HG02678 (cell line): ENCODE measurements around the gene AMIGO2.
"Not testable (repeated sequence)": the region's sequence is repeated elsewhere in the genome, so short reads cannot be mapped to it uniquely, and the experiment has no call there.

ENCODE experiments used
- ATAC-seq: cut with Tn5 transposase; IDR thresholded peaks from one replicate; pipeline ENCODE4 v1.9.1; 2021; ENCODE audit warnings: mild to moderate bottlenecking, moderate library complexity; ENCODE audit not compliant: unreplicated experiment

The AMIGO2 gene

DNA sequence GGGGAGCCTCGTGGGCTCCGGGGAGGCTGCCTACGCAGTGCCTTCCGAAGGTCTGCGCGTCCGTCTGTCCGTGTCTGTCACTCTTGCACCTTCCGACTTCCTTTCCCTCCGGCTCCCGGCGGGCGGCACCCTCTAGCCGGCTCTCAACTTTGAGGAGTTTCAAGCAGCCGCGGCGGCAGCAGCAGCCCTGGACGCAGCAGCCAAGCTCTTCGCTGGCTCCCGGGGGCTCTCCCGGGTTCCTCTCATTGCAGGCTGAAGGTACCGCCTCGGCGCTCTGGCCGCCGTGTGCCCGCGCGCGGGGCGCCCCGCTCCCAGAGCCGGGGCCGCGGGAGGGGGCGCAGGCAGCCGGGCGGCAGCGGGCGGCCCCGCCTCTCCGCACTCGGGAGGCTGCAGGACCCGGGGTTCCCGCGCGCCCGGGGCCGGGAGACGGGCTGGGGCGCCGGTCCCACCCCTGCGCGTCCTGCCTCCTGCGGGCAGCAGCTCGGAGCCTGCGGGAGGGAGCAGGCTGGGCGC is at the start of gene AMIGO2, which contains the start of gene PCED1B:
Gene AMIGO2 (minus strand): TSS at position 492 of the 513 bp plus-strand sequence. CDS start 957 bp downstream, outside the sequence.
Gene PCED1B (plus strand): TSS at position 154 of the 513 bp plus-strand sequence. CDS start 155,443 bp downstream, outside the sequence.
- ATAC-seq, result peak; percentile 71

DNA sequence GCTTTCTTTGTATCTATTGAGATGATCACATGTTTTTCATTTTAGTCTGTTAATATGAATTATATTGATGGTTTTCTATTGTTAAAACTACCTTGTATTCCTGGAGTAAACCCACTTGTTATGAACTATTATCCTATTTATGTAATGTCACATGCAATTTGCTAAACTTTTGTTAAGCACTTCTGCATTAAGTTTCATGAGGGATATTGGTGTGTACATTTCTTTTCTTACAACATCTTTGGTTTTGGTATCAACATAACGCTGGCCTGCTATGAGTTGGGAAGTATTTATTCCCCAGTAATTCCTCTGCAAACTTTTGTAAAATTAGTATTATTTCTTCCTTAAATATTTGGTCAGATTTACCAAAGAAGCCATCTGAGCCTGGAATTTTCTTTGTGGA is 46.5 kb upstream of the AMIGO2 start:
- ATAC-seq, result no peak

GRCh38 chr12:47124451-47124850 is 44.7 kb upstream of the AMIGO2 start:
- ATAC-seq, result no peak

DNA sequence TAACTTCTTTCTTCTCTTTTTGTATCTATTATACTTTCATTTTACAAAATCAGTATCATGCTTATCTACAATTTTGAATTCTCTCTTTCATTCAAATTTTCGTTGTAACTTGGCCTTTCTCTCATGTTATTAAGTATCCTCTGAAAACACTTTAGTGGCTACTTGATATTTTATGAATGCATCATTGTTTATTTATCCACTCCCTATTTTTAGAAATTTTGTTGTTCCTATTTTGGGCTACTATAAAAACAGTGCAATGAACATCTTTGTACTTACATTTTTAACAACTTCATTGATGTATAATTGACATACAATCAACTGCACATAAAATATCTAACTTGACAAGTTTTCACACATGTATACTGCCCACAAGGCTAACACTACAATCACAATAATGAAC is 44.0 kb upstream of the AMIGO2 start:
- ATAC-seq, result no peak

- no peak for ATAC-seq
Measured at GRCh38 chr12:47122602-47123001, 42.8 kb upstream of the AMIGO2 start.

GRCh38 chr12:47121146-47121545 is 41.4 kb upstream of the AMIGO2 start:
- ATAC-seq, result no peak

DNA sequence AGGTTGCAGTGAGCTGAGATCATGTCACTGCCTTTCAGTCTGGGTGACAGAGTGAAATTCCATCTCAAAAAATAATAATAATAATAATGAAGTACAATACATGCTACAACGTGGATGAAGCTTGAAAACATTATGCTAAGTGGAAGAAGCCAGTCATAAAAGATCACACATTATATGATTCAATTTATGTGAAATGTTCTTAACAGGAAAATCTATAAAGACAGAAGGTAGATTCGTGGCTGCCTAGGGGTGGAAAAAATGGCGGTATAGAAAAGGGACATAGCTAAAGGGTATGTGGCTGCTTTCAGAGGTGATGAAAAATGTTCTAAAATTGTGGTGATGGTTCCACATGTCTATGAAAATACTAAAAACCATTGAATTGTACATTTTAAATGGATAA is 41.0 kb upstream of the AMIGO2 start:
- no peak for ATAC-seq

DNA sequence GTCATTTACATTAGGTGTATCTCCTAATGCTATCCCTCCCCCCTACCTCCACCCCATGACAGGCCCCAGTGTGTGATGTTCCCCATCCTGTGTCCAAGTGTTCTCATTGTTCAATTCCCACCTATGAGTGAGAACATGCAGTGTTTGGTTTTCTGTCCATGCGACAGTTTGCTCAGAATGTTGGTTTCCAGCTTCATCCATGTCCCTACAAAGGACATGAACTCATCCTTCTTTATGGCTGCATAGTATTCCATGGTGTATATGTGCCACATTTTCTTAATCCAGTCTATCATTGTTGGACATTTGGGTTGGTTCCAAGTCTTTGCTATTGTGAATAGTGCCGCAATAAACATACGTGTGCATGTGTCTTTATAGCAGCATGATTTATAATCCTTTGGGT is 37.5 kb upstream of the AMIGO2 start:
- ATAC-seq, result not testable (repeated sequence)

DNA sequence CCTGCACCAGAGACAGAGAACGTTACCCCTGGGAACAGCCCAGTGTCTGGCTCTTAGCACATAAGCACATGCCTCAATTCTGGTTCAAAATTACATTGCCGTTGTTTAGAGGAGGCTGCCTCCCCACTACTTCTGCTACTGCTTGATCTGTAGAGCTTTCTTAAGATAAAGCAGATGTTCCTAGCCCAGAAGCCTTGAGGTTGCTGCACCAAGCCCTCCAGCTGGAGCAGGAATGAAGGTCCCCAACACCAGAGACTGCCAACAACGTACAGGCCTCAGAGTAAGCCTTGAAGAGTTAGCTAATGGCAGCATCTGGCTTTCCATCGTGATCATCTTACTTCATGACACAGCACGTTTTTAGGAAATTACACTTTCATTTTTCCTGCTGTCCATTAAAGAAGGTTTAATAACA is 34.7 kb upstream of the AMIGO2 start:
- ATAC-seq, result no peak

DNA sequence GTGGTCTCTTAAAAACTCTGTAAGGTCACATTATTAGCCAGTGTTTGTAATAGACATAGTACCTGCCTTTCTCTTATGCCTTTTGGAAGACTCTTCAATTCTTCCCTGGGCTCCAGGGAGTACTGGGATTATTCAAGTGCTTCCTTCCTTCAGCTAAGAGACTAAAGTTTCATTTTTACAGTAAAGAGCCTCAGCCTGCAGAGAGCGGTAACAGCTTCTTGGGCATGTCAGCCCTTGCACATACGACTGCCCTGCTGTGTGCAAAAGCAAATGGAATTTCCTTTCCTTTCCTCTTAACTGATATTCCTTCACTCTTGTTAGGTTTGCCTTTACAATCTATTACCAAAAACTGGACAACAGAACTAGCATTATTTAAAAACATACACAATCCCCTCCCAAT is 32.9 kb upstream of the AMIGO2 start:
- no peak for ATAC-seq

DNA sequence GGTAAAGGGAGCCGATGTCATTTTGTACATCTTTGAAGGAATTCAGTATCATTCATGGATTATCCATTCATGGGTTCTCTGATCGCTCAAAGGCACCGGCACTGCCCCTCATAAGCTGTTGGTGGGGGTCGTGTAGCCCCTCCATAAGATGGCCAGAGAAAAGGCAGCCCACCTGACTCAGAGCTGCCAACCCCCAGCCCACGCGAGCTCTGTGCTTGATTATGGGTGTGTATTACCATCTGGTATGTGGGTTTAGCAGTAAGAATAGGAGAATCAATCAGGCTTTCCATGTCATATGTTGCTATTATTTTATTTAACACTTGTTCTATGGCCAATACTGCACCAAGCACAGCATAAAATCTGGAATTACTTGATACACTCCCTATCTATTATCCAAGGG is 32.1 kb upstream of the AMIGO2 start:
- no peak for ATAC-seq

DNA sequence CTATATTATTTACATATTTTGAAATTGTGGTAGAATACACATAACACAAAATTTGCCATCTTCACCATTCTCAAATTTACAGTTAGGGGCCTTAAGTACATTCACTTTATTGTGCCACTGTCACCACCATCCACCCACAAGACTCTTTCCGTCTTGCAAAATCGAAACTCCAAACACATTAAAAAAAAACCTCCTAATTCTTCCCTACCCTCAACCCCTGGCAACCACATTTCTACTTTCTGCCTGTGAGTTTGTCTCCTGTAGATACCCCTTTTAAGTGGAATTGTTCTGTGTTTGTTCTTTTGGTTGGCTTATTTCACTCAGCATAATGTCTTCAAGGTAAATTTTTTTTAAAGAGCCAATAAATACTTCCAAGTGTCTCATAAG is 31.6 kb upstream of the AMIGO2 start:
- no peak for ATAC-seq

DNA sequence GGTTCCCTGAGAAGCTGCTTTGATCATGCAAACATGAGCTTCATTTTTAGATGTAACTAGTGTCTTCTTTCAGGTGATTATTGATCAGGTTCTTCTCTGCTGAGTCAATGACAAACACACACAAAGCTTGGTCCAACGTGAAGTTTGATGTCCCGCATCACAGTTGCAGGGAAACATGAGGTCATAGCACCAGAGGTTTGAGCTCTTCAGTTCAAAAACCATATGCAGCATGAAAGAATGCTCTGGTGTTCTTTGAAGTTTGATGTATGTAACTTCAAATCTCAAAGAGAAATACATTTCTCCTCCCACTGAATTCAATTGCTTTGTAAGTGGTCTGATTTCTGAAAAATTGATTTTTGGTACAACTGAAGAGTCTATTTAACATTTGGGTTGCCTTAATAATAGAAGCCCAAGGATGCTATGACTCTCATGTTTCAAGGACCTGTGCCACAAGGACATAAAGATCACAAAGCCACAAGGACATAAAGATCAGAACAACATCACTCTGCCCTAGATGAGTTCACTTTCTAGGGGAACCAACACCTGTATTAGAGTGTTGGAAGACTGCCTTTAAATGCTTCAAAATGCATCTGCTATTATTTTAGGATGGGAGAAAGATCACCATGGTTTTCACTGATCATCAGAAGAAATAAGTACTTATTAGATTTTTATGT is 31.1 kb upstream of the AMIGO2 start:
- no peak for ATAC-seq

DNA sequence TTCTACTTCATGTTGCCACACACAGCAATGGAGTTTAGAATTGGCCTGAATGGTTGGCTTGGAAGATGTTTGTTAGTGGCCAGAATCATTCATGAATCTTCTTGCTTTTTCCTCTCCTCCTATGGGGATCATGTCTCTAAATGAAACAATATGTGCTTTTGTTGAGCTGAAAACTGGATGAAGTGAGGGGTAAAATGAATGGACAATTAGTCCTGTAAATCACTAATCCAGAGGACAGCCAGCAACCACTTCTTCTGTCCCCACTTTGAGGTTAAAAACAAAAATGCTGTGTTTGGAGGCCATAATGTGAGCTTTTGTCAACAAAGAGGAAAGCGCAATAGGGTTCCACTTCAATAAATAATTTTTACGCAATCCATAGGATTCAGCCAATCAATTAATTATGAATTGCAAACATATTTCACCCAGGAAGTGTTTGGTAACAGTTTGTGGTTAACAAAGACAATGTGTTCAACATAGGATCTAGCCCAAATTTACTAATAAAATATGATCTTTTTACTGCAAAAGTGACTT is 30.3 kb upstream of the AMIGO2 start:
- ATAC-seq, result no peak

DNA sequence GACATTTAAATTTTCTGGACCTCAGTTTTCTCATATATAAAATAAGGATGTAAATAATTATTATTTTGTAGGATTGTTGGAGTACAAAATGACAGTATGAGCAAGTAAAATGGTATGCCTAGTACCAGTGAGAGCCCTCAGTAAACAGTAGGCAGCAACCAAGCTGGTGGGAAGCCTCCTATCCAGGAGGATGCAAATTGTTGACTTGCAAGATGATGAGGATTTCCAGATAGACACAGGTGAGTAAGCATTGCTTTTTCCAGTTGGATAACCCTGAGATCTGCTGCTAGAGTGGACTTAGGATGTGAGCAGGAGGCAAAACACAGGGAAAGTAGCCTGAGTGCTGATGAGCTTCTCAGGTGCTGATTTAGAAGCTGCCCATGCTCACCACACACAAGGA is 28.2 kb upstream of the AMIGO2 start:
- no peak for ATAC-seq

DNA sequence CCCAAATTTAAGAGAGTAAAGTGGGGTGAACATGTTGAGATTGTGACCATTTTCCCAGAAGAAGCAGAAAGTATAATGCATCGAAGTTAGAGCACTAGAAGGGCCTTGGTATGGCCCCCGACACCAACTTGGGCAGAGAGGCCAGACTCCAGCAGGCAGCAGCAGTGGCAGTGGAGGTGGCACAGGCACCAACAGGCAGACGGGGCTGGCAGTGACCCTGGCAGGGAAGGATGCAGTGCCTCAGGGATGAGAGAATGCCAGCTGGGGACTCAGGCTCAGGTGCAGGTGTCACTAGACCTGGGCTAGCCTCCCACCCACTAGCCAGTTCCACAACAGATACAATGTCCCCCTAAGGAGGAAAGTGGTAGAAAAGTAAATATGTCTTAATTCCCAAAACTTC is 27.7 kb upstream of the AMIGO2 start:
- ATAC-seq, result no peak

DNA sequence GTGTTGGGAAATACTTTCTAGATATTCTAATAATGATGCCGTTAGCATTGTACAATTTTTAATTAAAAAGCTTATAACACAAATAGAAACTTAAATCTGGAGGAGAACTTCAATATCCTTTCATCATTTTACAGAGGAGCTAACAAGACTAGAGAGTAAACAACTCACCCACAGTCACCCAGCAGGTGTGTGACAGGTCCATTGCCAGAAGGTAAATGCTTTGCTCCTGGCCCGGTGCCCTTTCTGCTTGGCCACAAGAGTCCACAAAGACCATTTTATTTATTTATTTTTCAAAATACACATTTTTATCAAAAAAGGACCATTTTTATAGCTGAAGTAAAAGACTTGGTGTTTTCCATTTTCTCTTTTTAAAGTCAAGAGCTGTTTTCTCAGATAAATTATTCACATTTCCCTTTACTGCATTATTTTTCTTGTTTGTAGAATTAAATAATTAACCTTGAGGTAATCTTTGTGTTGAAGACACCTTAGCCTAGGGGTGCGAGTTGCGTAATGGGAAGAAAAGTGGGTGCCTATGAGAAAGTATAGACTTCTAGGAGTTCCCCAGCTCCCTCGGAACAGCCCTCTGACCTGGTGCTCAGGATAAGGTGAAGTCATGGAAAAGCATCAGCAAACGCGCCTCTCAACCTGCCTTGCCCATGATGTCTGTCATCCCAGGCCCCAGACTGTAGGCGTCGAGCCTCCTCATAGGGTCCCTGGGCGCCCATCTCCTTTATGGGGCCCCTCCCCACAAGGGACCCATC is 26.3 kb upstream of the AMIGO2 start:
- ATAC-seq, result no peak

DNA sequence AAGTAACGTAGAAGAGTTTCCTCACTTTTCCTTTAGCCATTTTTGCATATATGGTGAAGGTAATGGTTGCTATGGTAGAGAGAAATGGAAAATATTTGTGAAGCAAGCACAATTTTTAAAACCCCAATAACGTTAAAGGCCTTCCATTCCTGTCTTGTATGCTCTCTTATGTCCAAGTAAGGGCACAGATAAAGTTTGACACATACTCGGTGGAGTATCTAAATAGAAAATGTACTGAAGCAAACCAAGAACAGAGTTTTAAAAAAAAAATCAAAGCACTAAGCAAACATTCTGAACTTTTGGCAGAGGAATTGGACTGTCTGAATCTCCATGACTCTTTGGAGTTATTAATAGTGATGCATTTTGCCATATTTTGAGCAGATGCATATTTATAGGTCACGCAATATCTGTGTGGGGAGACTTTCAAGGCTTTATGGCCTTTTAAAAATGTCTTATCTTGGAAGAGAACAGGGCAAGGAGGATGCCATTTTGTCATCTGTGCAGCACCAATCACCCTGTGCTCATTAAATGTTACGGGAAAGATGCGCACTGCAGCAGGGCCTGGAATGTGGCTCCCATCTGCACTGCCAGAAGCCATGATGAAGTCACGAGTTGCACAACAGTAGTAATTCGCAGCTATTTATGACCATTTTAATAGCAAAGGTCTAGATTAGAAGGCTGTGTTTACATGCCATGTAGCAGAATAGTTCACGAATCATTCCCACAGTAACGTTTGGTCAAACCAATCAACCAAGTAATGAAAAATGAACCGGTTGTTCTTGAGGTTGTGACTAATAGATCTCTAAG is 23.3 kb upstream of the AMIGO2 start:
- ATAC-seq, result no peak

DNA sequence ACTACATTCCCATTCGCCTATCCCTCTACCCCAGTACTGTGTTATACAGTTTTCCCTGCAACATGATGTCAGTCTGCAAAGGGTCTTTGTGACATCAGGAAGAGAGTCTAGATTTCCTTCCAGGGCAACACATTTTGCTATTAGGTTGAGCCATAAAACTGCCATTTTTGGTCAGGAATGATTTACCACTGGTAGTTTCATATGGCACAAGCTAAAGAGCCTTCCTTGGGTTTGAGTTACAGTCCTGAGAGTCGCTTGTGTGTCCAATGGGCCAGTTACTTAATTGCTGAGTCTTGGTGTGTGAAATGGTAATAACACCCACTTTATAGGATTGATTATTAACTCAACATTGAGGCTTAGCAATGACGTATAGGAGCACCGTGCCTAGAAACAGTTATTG is 22.6 kb upstream of the AMIGO2 start:
- no peak for ATAC-seq

DNA sequence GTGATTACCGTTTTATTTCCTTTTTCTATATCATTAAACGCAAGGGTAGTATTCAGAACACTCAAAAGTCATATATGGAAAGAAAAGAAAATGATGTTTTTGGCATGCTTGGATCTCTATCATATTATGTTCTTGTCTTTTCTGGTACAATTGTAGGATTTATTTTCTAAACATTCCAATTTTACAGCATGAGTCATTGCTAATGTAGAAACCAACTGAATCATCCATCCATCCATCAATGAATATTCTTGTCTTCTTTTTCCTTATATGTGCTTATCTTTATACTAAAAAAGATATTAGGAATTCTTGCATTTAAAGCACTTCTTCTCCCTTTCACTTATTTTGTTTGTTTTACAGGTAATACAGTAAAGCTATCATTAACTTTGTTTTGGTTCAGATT is 20.4 kb upstream of the AMIGO2 start:
- no peak for ATAC-seq

GRCh38 chr12:47099610-47100009 is 19.9 kb upstream of the AMIGO2 start:
- ATAC-seq, result no peak
